ENCODE results near the gene ADGRL2. TPM values are rescaled to one million over a fixed set of nuclear protein-coding genes. Genes with fewer than 3 reads are reported as not detected.

Gene ADGRL2
- total and polyA plus RNA-seq, 9 of the 15 experiments (the other 6 are each of a cell fraction or from before 2014, with no cell fraction given): 0.03 to 0.15 (median 0.13) TPM; not detected in 6

DNA sequence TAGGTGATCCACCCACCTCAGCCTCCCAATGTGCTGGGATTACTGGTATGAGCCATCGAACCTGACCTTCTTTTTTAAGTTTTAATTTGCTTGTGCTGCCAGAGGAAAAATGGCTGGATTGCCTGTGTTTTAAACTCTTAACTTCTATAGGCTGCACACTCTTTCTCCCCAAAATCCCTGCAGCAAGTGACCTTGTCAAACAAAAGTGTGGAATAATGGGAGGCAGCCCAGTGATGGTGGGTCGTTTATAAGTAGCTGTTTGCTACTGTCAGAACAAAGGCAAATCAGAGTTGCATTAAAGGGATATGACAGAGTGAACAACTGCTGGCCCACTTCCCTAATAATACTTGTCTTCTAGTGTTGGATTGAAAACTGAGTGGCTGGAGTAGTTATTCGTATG lies 74.2 kb downstream of the ADGRL2 start (continued):
- TF ChIP-seq ZNF124 (CRISPR knock-in tag; IDR thresholded peaks at IDR 0.05): no peak
- TF ChIP-seq, protein P1, sequence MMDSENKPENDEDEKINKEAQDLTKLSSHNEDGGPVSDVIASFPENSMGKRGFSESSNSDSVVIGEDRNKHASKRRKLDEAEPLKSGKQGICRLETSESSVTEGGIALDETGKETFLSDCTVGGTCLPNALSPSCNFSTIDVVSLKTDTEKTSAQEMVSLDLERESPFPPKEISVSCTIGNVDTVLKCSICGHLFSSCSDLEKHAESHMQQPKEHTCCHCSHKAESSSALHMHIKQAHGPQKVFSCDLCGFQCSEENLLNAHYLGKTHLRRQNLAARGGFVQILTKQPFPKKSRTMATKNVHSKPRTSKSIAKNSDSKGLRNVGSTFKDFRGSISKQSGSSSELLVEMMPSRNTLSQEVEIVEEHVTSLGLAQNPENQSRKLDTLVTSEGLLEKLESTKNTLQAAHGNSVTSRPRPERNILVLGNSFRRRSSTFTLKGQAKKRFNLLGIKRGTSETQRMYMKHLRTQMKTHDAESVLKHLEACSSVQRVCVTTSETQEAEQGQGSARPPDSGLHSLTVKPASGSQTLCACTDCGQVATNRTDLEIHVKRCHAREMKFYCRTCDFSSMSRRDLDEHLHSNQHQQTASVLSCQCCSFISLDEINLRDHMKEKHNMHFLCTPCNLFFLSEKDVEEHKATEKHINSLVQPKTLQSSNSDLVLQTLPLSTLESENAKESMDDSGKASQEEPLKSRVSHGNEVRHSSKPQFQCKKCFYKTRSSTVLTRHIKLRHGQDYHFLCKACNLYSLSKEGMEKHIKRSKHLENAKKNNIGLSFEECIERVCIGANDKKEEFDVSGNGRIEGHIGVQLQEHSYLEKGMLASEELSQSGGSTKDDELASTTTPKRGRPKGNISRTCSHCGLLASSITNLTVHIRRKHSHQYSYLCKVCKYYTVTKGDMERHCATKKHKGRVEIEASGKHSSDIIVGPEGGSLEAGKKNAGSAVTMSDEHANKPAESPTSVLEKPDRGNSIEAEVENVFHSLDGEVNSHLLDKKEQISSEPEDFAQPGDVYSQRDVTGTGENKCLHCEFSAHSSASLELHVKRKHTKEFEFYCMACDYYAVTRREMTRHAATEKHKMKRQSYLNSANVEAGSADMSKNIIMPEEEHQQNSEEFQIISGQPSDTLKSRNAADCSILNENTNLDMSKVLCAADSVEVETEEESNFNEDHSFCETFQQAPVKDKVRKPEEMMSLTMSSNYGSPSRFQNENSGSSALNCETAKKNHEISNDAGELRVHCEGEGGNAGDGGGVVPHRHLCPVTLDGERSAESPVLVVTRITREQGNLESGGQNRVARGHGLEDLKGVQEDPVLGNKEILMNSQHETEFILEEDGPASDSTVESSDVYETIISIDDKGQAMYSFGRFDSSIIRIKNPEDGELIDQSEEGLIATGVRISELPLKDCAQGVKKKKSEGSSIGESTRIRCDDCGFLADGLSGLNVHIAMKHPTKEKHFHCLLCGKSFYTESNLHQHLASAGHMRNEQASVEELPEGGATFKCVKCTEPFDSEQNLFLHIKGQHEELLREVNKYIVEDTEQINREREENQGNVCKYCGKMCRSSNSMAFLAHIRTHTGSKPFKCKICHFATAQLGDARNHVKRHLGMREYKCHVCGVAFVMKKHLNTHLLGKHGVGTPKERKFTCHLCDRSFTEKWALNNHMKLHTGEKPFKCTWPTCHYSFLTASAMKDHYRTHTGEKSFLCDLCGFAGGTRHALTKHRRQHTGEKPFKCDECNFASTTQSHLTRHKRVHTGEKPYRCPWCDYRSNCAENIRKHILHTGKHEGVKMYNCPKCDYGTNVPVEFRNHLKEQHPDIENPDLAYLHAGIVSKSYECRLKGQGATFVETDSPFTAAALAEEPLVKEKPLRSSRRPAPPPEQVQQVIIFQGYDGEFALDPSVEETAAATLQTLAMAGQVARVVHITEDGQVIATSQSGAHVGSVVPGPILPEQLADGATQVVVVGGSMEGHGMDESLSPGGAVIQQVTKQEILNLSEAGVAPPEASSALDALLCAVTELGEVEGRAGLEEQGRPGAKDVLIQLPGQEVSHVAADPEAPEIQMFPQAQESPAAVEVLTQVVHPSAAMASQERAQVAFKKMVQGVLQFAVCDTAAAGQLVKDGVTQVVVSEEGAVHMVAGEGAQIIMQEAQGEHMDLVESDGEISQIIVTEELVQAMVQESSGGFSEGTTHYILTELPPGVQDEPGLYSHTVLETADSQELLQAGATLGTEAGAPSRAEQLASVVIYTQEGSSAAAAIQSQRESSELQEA (IDR thresholded peaks at IDR 0.05; ENCODE audit: low read depth): no peak
- no peak for TF ChIP-seq SNRNP70 (optimal IDR thresholded peaks at IDR 0.05; ENCODE audit: low read depth, low read length)
- no peak for TF ChIP-seq NEUROD1 (IDR thresholded peaks at IDR 0.05; ENCODE audit: borderline replicate concordance, low read depth, low read length, partially characterized antibody)
- no peak for TF ChIP-seq TBL1XR1 (IDR thresholded peaks at IDR 0.05; ENCODE audit: low read length in 2 of 2)
- TF ChIP-seq, protein P2, sequence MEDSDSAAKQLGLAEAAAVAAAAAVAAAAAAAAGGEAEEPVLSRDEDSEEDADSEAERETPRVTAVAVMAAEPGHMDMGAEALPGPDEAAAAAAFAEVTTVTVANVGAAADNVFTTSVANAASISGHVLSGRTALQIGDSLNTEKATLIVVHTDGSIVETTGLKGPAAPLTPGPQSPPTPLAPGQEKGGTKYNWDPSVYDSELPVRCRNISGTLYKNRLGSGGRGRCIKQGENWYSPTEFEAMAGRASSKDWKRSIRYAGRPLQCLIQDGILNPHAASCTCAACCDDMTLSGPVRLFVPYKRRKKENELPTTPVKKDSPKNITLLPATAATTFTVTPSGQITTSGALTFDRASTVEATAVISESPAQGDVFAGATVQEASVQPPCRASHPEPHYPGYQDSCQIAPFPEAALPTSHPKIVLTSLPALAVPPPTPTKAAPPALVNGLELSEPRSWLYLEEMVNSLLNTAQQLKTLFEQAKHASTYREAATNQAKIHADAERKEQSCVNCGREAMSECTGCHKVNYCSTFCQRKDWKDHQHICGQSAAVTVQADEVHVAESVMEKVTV (CRISPR knock-in tag; IDR thresholded peaks at IDR 0.05): no peak
- no peak for TF ChIP-seq RBM25 (IDR thresholded peaks at IDR 0.05; ENCODE audit: low read depth, low read length, severe bottlenecking)
- TF ChIP-seq GTF2A2 (tag; IDR thresholded peaks at IDR 0.05): no peak
- no peak for TF ChIP-seq L3MBTL2 (IDR thresholded peaks at IDR 0.05)
- TF ChIP-seq ZNF133 (CRISPR knock-in tag; IDR thresholded peaks at IDR 0.05): no peak
